Panc1 (cell line): ENCODE results near the gene CRYBG1.

ENCODE experiments used
- POLR2AphosphoS5 ChIP-seq: IDR thresholded peaks from 2 replicates; pipeline ENCODE4 v1.6.1; 2012; ENCODE audit warnings: mild to moderate bottlenecking, low read depth, low read length, moderate library complexity
- SIN3A ChIP-seq: IDR thresholded peaks from 2 replicates; pipeline ENCODE4 v1.6.1; 2012; ENCODE audit warnings: low read depth, mild to moderate bottlenecking, low read length, moderate library complexity, borderline replicate concordance; ENCODE audit not compliant: insufficient read depth
- TF ChIP-seq, protein P1 (sequence below): fragments of 450-650 bp; IDR thresholded peaks from 2 replicates; pipeline ENCODE4 v1.5.1; 2017; ENCODE audit warnings: mild to moderate bottlenecking

DNA sequence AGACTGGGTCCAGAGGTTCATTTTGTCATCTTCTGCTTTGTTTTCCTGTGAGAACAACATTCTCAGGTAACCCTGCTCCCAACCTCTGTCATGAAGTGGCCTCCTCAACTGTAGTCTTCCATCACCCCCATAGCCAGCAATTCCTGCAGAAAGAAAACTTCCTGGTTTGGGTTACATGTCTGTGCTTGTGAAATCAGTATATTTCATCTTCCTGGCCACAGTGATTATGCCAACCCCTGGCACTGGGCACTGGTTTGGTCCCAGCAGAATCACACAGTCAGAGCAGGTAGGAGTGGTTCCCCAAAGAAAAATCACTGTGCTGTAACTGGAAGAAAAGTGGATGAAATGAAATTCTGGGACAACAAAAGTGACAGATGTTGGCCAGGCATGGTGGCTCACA is 52.5 kb downstream of the CRYBG1 start:
- TF ChIP-seq, protein P1, sequence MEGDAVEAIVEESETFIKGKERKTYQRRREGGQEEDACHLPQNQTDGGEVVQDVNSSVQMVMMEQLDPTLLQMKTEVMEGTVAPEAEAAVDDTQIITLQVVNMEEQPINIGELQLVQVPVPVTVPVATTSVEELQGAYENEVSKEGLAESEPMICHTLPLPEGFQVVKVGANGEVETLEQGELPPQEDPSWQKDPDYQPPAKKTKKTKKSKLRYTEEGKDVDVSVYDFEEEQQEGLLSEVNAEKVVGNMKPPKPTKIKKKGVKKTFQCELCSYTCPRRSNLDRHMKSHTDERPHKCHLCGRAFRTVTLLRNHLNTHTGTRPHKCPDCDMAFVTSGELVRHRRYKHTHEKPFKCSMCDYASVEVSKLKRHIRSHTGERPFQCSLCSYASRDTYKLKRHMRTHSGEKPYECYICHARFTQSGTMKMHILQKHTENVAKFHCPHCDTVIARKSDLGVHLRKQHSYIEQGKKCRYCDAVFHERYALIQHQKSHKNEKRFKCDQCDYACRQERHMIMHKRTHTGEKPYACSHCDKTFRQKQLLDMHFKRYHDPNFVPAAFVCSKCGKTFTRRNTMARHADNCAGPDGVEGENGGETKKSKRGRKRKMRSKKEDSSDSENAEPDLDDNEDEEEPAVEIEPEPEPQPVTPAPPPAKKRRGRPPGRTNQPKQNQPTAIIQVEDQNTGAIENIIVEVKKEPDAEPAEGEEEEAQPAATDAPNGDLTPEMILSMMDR: no peak
- TF ChIP-seq POLR2AphosphoS5 (no peak), SIN3A (no peak)
